ENCODE results near the gene KRT80. TPM values are rescaled to one million over a fixed set of nuclear protein-coding genes. Genes with fewer than 3 reads are reported as not detected.

The KRT80 gene
- total RNA-seq, 1 experiment from 2014 or later, result 8.8 TPM

- Histone ChIP-seq H3K9me2 (ENCODE audit: insufficient read depth) (no peaks in the 10 kb centered on the region), H3K27me3 (ENCODE audit: insufficient read depth, low read length) (no peaks in the 10 kb centered on the region), H3K27ac (ENCODE audit: low read depth, low read length) (peak overlapping the region; percentile 56), H3K9ac (ENCODE audit: low read length) (peak overlapping the region; percentile 57), H2AFZ (ENCODE audit: low read depth, low read length, poor library complexity, severe bottlenecking) (no peak overlapping the region), H3K4me3 (replicated peaks in 1 of 2; ENCODE audit: low read depth in 1 of 2, low read length in 2 of 2) (peak overlapping the region in 1 of 2 experiments; percentile 38; a peak in 2 of 4 replicates), H4K20me1 (ENCODE audit: insufficient read depth) (no peaks in the 10 kb centered on the region), H3K36me3 (ENCODE audit: control insufficient read depth in 1 of 2, insufficient read depth in 2 of 2, low read length in 2 of 2) (no peaks in the 10 kb centered on the region), H3K4me2 (ENCODE audit: low read length) (peak overlapping the region; percentile 71), H3K79me2 (ENCODE audit: insufficient read depth, low read length) (no peaks in the 10 kb centered on the region), H3K4me1 (ENCODE audit: control insufficient read depth in 1 of 2, insufficient read depth in 2 of 2, low read length in 2 of 2) (peaks cover 32 to 93% of the 10 kb centered on the region in 2 experiments), H3K9me3 (ENCODE audit: control insufficient read depth in 1 of 2, insufficient read depth in 1 of 2, low read depth in 1 of 2, low read length in 2 of 2) (no peaks in the 10 kb centered on the region)
- TF ChIP-seq FOSL1 (IDR thresholded peaks at IDR 0.05; ENCODE audit: low read depth), result peak; percentile 85
- peak; percentile 37 for TF ChIP-seq YY1 (IDR thresholded peaks at IDR 0.05; ENCODE audit: extremely low read depth, insufficient replicate concordance, low read depth, low read length)
- TF ChIP-seq SP1 (IDR thresholded peaks at IDR 0.05; ENCODE audit: low read depth), result peak; percentile 84
- TF ChIP-seq JUND (IDR thresholded peaks at IDR 0.05), result peak; percentile 71
- peak; percentile 35; the same call in 1 of the 2 replicates for TF ChIP-seq POLR2AphosphoS5 (IDR thresholded peaks at IDR 0.05; ENCODE audit: low read depth, low read length)
- TF ChIP-seq SRF (IDR thresholded peaks at IDR 0.05; ENCODE audit: low read depth), result no peak
- intact Hi-C loops (cut with micrococcal nuclease), result no loop called here
- peak; percentile 69 for ATAC-seq
- ChIA-PET RAD21 (ENCODE audit: low non-redundant PET in 1 of 2, low total read pairs in 2 of 2, uncharacterized antibody in 2 of 2, unreplicated experiment in 2 of 2) (no interaction called here), POLR2A (interaction anchor here (1.7 kb wide), 1 partner anchor 50 kb away, joined by 6 read pairs; no protein-coding TSS in a partner anchor), CTCF (interaction anchor here (1.0 to 2.5 kb wide), 3 partner anchors 9 to 25 kb away, joined by 3 to 8 read pairs (median 5); no protein-coding TSS in a partner anchor)
- DNase-seq (ENCODE audit: low read depth, low spot score), result no peak
- no TSS peak for BruUV-seq (replicated peaks)
These were observed 38.8 kb upstream of the KRT80 start for GRCh38 chr12:52230364-52231281.

GRCh38 chr12:52229836-52230343, 38.1 kb upstream of the KRT80 start:
- ATAC-seq (peak; percentile 43), DNase-seq (ENCODE audit: low read depth, low spot score) (no peak)
- no peaks in the 10 kb centered on the region for H3K9me2 ChIP-seq (ENCODE audit: insufficient read depth)
- POLR2A ChIA-PET, result interaction anchor here (1.1 to 1.7 kb wide), 2 partner anchors 14 to 51 kb away, joined by 6 read pairs; no protein-coding TSS in a partner anchor
- CTCF ChIA-PET, result interaction anchor here (0.8 to 2.5 kb wide), 5 partner anchors 8 to 49 kb away, joined by 3 to 8 read pairs (median 5); no protein-coding TSS in a partner anchor
- H3K4me1 ChIP-seq (ENCODE audit: control insufficient read depth in 1 of 2, insufficient read depth in 2 of 2, low read length in 2 of 2), result peaks cover 29 to 88% of the 10 kb centered on the region in 2 experiments
- BruUV-seq (replicated peaks), result no TSS peak
- peak overlapping the region; percentile 71 for H3K4me2 ChIP-seq (ENCODE audit: low read length)
- no peaks in the 10 kb centered on the region for H3K9me3 ChIP-seq (ENCODE audit: control insufficient read depth in 1 of 2, insufficient read depth in 1 of 2, low read depth in 1 of 2, low read length in 2 of 2)
- H4K20me1 ChIP-seq (ENCODE audit: insufficient read depth), result no peaks in the 10 kb centered on the region
- H3K79me2 ChIP-seq (ENCODE audit: insufficient read depth, low read length), result no peaks in the 10 kb centered on the region
- no peak overlapping the region for H2AFZ ChIP-seq (ENCODE audit: low read depth, low read length, poor library complexity, severe bottlenecking)
- H3K4me3 ChIP-seq (replicated peaks in 1 of 2; ENCODE audit: low read depth in 1 of 2, low read length in 2 of 2), result peak overlapping the region in 1 of 2 experiments; percentile 38; a peak in 1 of 4 replicates
- H3K27ac ChIP-seq (ENCODE audit: low read depth, low read length), result peak overlapping the region; percentile 56
- H3K9ac ChIP-seq (ENCODE audit: low read length), result peak overlapping the region; percentile 57
- RAD21 ChIA-PET (ENCODE audit: low non-redundant PET in 1 of 2, low total read pairs in 2 of 2, uncharacterized antibody in 2 of 2, unreplicated experiment in 2 of 2), result no interaction called here
- intact Hi-C loops (cut with micrococcal nuclease), result no loop called here
- H3K27me3 ChIP-seq (ENCODE audit: insufficient read depth, low read length), result no peaks in the 10 kb centered on the region
- H3K36me3 ChIP-seq (ENCODE audit: control insufficient read depth in 1 of 2, insufficient read depth in 2 of 2, low read length in 2 of 2), result no peaks in the 10 kb centered on the region
- TF ChIP-seq TCF7L2 (IDR thresholded peaks at IDR 0.05; ENCODE audit: borderline replicate concordance, extremely low read depth, insufficient read depth, insufficient read length) (no peak), CEBPB (IDR thresholded peaks at IDR 0.05; ENCODE audit: low read depth) (no peak), CBX3 (IDR thresholded peaks at IDR 0.05; ENCODE audit: low read depth) (no peak), YY1 (IDR thresholded peaks at IDR 0.05; ENCODE audit: extremely low read depth, insufficient replicate concordance, low read depth, low read length) (no peak), ZFX (IDR thresholded peaks at IDR 0.05) (no peak), SIN3A (IDR thresholded peaks at IDR 0.05; ENCODE audit: low read depth) (no peak), ZBTB33 (IDR thresholded peaks at IDR 0.05; ENCODE audit: extremely low read depth, insufficient replicate concordance, low read length) (no peak), POLR2AphosphoS5 (IDR thresholded peaks at IDR 0.05; ENCODE audit: low read depth, low read length) (no peak), MAX (IDR thresholded peaks at IDR 0.05) (no peak), JUND (IDR thresholded peaks at IDR 0.05) (no peak), EGR1 (IDR thresholded peaks at IDR 0.05; ENCODE audit: low read depth) (no peak), ELF1 (IDR thresholded peaks at IDR 0.05; ENCODE audit: borderline replicate concordance, low read depth) (no peak), EZH2 (IDR thresholded peaks at IDR 0.05) (no peak), ZNF274 (IDR thresholded peaks at IDR 0.05; ENCODE audit: low read depth, low read length) (no peak)
